Gastroesophageal sphincter (tissue), 3 donors: ENCODE measurements around the gene CSPG4.

Experiments used
- CTCF ChIP-seq, 4 experiments: fragments of 200-600 bp in 2 of 4; fragments of 450-650 bp in 2 of 4; sonication (generic) in 1 of 4; IDR thresholded peaks; one replicate each; pipeline ENCODE4 v1.5.1; 2017 to 2019; ENCODE audit warnings: antibody characterized with exemption in 4 of 4, mild to moderate bottlenecking in 2 of 4, moderate library complexity in 2 of 4
- POLR2AphosphoS5 ChIP-seq: sonication (generic); formaldehyde crosslinking; IDR thresholded peaks from one replicate; pipeline ENCODE4 v1.6.1; 2017; ENCODE audit warnings: antibody characterized with exemption

GRCh38 chr15:75656813-75657212 lies 55.8 kb downstream of the CSPG4 start:
- TF ChIP-seq POLR2AphosphoS5 (no peak), CTCF (IDR thresholded peaks at IDR 0.05) (no peak)
